GM23338 (cell line): ENCODE data around the gene USP43. TPM values are rescaled to one million over a fixed set of nuclear protein-coding genes. Genes with fewer than 3 reads are reported as not detected.

ENCODE experiments used
- ATAC-seq: fragments of 200-7000 bp; cut with Tn5 transposase; 3 replicates; pipeline ENCODE4 v1.9.1; 2020
- DNase-seq: peaks from one replicate; pipeline ENCODE4 v3.0.0-alpha.2; 2015; ENCODE audit warnings: low spot score
- H2AFZ ChIP-seq: fragments of 200-600 bp; sonication (generic); 2 replicates; pipeline ENCODE4 v1.8.0; 2016; ENCODE audit warnings: antibody characterized with exemption, mild to moderate bottlenecking, moderate library complexity
- H3F3A ChIP-seq: fragments of 200-600 bp; sonication (generic); replicated peaks from 2 replicates; pipeline ENCODE4 v1.8.0; 2017; ENCODE audit warnings: antibody characterized with exemption, mixed run types, low read depth
- H3K27ac ChIP-seq: fragments of 200-600 bp; sonication (generic); 2 replicates; pipeline ENCODE4 v1.6.1; 2016; ENCODE audit warnings: low read depth
- H3K27me3 ChIP-seq: fragments of 200-600 bp; sonication (generic); 2 replicates; pipeline ENCODE4 v1.8.0; 2016; ENCODE audit warnings: mild to moderate bottlenecking, mixed run types, moderate library complexity; ENCODE audit not compliant: insufficient read depth
- H3K36me3 ChIP-seq: fragments of 200-600 bp; sonication (generic); 2 replicates; pipeline ENCODE4 v1.8.0; 2016; ENCODE audit warnings: mild to moderate bottlenecking; ENCODE audit not compliant: insufficient read depth
- H3K4me1 ChIP-seq: fragments of 200-600 bp; sonication (generic); 2 replicates; pipeline ENCODE4 v1.8.0; 2016; ENCODE audit warnings: mild to moderate bottlenecking, moderate library complexity; ENCODE audit not compliant: insufficient read depth
- H3K4me2 ChIP-seq: fragments of 200-600 bp; sonication (generic); 2 replicates; pipeline ENCODE4 v1.7.1; 2017; ENCODE audit warnings: mixed run types
- H3K4me3 ChIP-seq: fragments of 200-600 bp; sonication (generic); 2 replicates; pipeline ENCODE4 v1.6.1; 2016; ENCODE audit warnings: mixed run types
- H3K79me2 ChIP-seq: fragments of 200-600 bp; sonication (generic); replicated peaks from 2 replicates; pipeline ENCODE4 v1.8.0; 2017; ENCODE audit warnings: mild to moderate bottlenecking; ENCODE audit not compliant: insufficient read depth
- H3K9me2 ChIP-seq: fragments of 200-600 bp; sonication (generic); 2 replicates; pipeline ENCODE4 v1.8.0; 2017; ENCODE audit not compliant: insufficient read depth
- H4K20me1 ChIP-seq: fragments of 200-600 bp; sonication (generic); replicated peaks from 2 replicates; pipeline ENCODE4 v1.8.0; 2017; ENCODE audit warnings: mild to moderate bottlenecking; ENCODE audit not compliant: insufficient read depth
- H3K27ac Mint-ChIP-seq: 2 replicates; pipeline ENCODE4 v1.8.0; 2020; ENCODE audit warnings: inconsistent platforms, mild to moderate bottlenecking, moderate library complexity, mixed read lengths
- H3K27me3 Mint-ChIP-seq: 3 replicates; pipeline ENCODE4 v1.8.0; 2022; ENCODE audit warnings: low read depth, mild to moderate bottlenecking, moderate library complexity, mixed read lengths, inconsistent platforms; ENCODE audit not compliant: insufficient read depth, poor library complexity
- H3K36me3 Mint-ChIP-seq: 3 replicates; pipeline ENCODE4 v1.8.0; 2021; ENCODE audit warnings: low read depth, mild to moderate bottlenecking, inconsistent platforms, moderate library complexity, mixed read lengths
- H3K4me1 Mint-ChIP-seq: 3 replicates; pipeline ENCODE4 v1.8.0; 2020; ENCODE audit warnings: mild to moderate bottlenecking, inconsistent platforms, mixed read lengths
- H3K4me3 Mint-ChIP-seq: 3 replicates; pipeline ENCODE4 v1.8.0; 2021; ENCODE audit warnings: moderate library complexity, mild to moderate bottlenecking, inconsistent platforms, mixed read lengths
- H3K9me3 Mint-ChIP-seq: 3 replicates; pipeline ENCODE4 v1.8.0; 2020; ENCODE audit warnings: moderate library complexity, mild to moderate bottlenecking, inconsistent platforms, mixed read lengths
- EZH2 ChIP-seq: fragments of 200-600 bp; sonication (generic); IDR thresholded peaks from one replicate; pipeline ENCODE4 v1.8.0; 2017; ENCODE audit warnings: antibody characterized with exemption, mild to moderate bottlenecking, low read depth; ENCODE audit not compliant: unreplicated experiment
- EZH2phosphoT487 ChIP-seq: fragments of 200-600 bp; sonication (generic); IDR thresholded peaks from one replicate; pipeline ENCODE4 v1.8.1; 2018; ENCODE audit warnings: antibody characterized with exemption; ENCODE audit not compliant: unreplicated experiment
- JUNB ChIP-seq: IDR thresholded peaks from one replicate; pipeline ENCODE4 v1.6.1; 2016; ENCODE audit warnings: antibody characterized with exemption; ENCODE audit not compliant: unreplicated experiment
- NANOG ChIP-seq: IDR thresholded peaks from 2 replicates; pipeline ENCODE4 v1.6.1; 2016; ENCODE audit warnings: antibody characterized with exemption, borderline replicate concordance
- POLR2AphosphoS5 ChIP-seq: IDR thresholded peaks from 2 replicates; pipeline ENCODE4 v1.6.1; 2016; ENCODE audit warnings: antibody characterized with exemption, low read depth
- ZNF114 ChIP-seq: fragments of 250-450 bp; sonication (Bioruptor Pico); IDR thresholded peaks from 2 replicates; pipeline ENCODE4 v1.5.0; 2020; ENCODE audit warnings: mild to moderate bottlenecking, moderate library complexity
- ZNF331 ChIP-seq: fragments of 250-450 bp; sonication (Bioruptor Pico); IDR thresholded peaks from 2 replicates; pipeline ENCODE4 v1.5.0; 2020; ENCODE audit warnings: low read depth, mild to moderate bottlenecking, moderate library complexity
- polyA plus RNA-seq: library from polyadenylated mRNA; unstranded; fragments of >200 nt; fragmentation: Nextera tagmentation; extraction: Ambion mirVana; gene quantifications from 2 replicates; pipeline ENCODE4 v1.2.1, GENCODE V29; 2016
- total RNA-seq: library from RNA; depleted of rRNA; stranded (reverse); fragments of >200 nt; shearing (Covaris generic); gene quantifications from 2 replicates; pipeline ENCODE4 v1.2.3, GENCODE V29; 2014
- TF ChIP-seq, protein P1 (sequence below): fragments of 250-450 bp; sonication (Bioruptor Pico); IDR thresholded peaks from 2 replicates; pipeline ENCODE4 v1.5.0; 2020; ENCODE audit warnings: mild to moderate bottlenecking, moderate library complexity
- TF ChIP-seq, protein P2 (sequence below): IDR thresholded peaks from one replicate; pipeline ENCODE4 v1.6.1; 2018; ENCODE audit warnings: antibody characterized with exemption; ENCODE audit not compliant: unreplicated experiment

The USP43 gene
- total and polyA plus RNA-seq, 2 experiments from 2014 or later: 5.7 to 12.5 TPM

DNA sequence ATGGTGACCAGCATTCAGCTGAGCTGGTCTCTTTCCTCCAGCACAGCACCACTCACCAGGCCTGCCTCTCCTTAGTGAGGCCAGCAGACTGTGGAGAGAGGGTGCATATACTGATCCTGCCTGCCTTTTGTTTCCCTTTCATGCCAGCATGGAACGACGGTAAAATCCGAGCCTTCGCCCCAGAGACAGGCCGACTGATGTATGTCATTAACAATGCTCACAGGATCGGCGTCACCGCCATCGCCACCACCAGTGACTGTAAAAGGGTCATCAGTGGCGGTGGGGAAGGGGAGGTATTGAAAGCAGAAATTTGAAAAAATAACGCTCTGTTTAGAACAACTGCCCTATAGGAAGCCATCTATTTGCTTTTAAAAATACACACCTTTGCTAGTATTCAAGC, 12.6 kb upstream of the USP43 start:
- H2AFZ ChIP-seq: no peak overlapping the region
- no peak overlapping the region for H3K27ac Mint-ChIP-seq
- TF ChIP-seq POLR2AphosphoS5 (no peak), EZH2 (no peak), EZH2phosphoT487 (no peak), JUNB (no peak), ZNF114 (no peak), ZNF331 (CRISPR knock-in tag) (no peak), NANOG (no peak)
- TF ChIP-seq, protein P1, sequence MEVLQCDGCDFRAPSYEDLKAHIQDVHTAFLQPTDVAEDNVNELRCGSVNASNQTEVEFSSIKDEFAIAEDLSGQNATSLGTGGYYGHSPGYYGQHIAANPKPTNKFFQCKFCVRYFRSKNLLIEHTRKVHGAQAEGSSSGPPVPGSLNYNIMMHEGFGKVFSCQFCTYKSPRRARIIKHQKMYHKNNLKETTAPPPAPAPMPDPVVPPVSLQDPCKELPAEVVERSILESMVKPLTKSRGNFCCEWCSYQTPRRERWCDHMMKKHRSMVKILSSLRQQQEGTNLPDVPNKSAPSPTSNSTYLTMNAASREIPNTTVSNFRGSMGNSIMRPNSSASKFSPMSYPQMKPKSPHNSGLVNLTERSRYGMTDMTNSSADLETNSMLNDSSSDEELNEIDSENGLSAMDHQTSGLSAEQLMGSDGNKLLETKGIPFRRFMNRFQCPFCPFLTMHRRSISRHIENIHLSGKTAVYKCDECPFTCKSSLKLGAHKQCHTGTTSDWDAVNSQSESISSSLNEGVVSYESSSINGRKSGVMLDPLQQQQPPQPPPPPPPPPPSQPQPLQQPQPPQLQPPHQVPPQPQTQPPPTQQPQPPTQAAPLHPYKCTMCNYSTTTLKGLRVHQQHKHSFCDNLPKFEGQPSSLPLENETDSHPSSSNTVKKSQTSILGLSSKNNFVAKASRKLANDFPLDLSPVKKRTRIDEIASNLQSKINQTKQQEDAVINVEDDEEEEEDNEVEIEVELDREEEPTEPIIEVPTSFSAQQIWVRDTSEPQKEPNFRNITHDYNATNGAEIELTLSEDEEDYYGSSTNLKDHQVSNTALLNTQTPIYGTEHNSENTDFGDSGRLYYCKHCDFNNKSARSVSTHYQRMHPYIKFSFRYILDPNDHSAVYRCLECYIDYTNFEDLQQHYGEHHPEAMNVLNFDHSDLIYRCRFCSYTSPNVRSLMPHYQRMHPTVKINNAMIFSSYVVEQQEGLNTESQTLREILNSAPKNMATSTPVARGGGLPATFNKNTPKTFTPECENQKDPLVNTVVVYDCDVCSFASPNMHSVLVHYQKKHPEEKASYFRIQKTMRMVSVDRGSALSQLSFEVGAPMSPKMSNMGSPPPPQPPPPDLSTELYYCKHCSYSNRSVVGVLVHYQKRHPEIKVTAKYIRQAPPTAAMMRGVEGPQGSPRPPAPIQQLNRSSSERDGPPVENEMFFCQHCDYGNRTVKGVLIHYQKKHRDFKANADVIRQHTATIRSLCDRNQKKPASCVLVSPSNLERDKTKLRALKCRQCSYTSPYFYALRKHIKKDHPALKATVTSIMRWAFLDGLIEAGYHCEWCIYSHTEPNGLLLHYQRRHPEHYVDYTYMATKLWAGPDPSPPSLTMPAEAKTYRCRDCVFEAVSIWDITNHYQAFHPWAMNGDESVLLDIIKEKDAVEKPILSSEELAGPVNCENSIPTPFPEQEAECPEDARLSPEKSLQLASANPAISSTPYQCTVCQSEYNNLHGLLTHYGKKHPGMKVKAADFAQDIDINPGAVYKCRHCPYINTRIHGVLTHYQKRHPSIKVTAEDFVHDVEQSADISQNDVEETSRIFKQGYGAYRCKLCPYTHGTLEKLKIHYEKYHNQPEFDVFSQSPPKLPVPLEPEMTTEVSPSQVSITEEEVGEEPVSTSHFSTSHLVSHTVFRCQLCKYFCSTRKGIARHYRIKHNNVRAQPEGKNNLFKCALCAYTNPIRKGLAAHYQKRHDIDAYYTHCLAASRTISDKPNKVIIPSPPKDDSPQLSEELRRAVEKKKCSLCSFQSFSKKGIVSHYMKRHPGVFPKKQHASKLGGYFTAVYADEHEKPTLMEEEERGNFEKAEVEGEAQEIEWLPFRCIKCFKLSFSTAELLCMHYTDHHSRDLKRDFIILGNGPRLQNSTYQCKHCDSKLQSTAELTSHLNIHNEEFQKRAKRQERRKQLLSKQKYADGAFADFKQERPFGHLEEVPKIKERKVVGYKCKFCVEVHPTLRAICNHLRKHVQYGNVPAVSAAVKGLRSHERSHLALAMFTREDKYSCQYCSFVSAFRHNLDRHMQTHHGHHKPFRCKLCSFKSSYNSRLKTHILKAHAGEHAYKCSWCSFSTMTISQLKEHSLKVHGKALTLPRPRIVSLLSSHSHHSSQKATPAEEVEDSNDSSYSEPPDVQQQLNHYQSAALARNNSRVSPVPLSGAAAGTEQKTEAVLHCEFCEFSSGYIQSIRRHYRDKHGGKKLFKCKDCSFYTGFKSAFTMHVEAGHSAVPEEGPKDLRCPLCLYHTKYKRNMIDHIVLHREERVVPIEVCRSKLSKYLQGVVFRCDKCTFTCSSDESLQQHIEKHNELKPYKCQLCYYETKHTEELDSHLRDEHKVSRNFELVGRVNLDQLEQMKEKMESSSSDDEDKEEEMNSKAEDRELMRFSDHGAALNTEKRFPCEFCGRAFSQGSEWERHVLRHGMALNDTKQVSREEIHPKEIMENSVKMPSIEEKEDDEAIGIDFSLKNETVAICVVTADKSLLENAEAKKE (CRISPR knock-in tag): no peak
- TF ChIP-seq, protein P2, sequence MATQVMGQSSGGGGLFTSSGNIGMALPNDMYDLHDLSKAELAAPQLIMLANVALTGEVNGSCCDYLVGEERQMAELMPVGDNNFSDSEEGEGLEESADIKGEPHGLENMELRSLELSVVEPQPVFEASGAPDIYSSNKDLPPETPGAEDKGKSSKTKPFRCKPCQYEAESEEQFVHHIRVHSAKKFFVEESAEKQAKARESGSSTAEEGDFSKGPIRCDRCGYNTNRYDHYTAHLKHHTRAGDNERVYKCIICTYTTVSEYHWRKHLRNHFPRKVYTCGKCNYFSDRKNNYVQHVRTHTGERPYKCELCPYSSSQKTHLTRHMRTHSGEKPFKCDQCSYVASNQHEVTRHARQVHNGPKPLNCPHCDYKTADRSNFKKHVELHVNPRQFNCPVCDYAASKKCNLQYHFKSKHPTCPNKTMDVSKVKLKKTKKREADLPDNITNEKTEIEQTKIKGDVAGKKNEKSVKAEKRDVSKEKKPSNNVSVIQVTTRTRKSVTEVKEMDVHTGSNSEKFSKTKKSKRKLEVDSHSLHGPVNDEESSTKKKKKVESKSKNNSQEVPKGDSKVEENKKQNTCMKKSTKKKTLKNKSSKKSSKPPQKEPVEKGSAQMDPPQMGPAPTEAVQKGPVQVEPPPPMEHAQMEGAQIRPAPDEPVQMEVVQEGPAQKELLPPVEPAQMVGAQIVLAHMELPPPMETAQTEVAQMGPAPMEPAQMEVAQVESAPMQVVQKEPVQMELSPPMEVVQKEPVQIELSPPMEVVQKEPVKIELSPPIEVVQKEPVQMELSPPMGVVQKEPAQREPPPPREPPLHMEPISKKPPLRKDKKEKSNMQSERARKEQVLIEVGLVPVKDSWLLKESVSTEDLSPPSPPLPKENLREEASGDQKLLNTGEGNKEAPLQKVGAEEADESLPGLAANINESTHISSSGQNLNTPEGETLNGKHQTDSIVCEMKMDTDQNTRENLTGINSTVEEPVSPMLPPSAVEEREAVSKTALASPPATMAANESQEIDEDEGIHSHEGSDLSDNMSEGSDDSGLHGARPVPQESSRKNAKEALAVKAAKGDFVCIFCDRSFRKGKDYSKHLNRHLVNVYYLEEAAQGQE: no peak
- no peaks in the 10 kb centered on the region for H3K36me3 Mint-ChIP-seq
- no peak for ATAC-seq
- H3F3A ChIP-seq: no peaks in the 10 kb centered on the region
- H3K9me3 Mint-ChIP-seq: no peaks in the 10 kb centered on the region
- H3K9me2 ChIP-seq: no peaks in the 10 kb centered on the region
- peaks cover 3% of the 10 kb centered on the region for H3K27me3 Mint-ChIP-seq
- no peaks in the 10 kb centered on the region for H3K36me3 ChIP-seq
- peaks cover 5% of the 10 kb centered on the region; the same call in 1 of the 2 replicates for H3K4me1 ChIP-seq
- peaks cover 4% of the 10 kb centered on the region; the same call in 2 of the 3 replicates for H3K4me1 Mint-ChIP-seq
- H3K27ac ChIP-seq: no peak overlapping the region
- H3K4me2 ChIP-seq: no peak overlapping the region
- no peak overlapping the region for H3K4me3 Mint-ChIP-seq
- no peaks in the 10 kb centered on the region; the same call in 1 of the 2 replicates for H4K20me1 ChIP-seq
- no peak overlapping the region for H3K4me3 ChIP-seq
- no peak for DNase-seq
- H3K27me3 ChIP-seq: no peaks in the 10 kb centered on the region
- H3K79me2 ChIP-seq: no peaks in the 10 kb centered on the region
